Neutrophil (primary cell): Measurements from ENCODE around the gene SAMHD1.

Experiments used
- H3K27ac ChIP-seq: fragments of 200-600 bp; sonication (generic); 2 replicates; pipeline ENCODE4 v1.5.1; 2016; ENCODE audit warnings: mild to moderate bottlenecking, moderate library complexity
- H3K27me3 ChIP-seq: fragments of 200-600 bp; sonication (generic); 2 replicates; pipeline ENCODE4 v1.6.0; 2016; ENCODE audit warnings: mild to moderate bottlenecking
- H3K36me3 ChIP-seq: fragments of 200-600 bp; sonication (generic); 2 replicates; pipeline ENCODE4 v1.5.1; 2017
- H3K4me1 ChIP-seq, 2 experiments: fragments of 200-600 bp in 1 of 2; sonication (generic) in 1 of 2; 1 replicate in 1 of 2; 2 replicates in 1 of 2; pipeline versions ENCODE4 v1.5.1 to v1.6.1; 2013 to 2016; ENCODE audit warnings: low read depth in 1 of 2, low read length in 1 of 2, mild to moderate bottlenecking in 1 of 2, moderate library complexity in 1 of 2; ENCODE audit not compliant: control insufficient read depth in 1 of 2, insufficient read depth in 1 of 2
- H3K4me3 ChIP-seq, 2 experiments: fragments of 200-600 bp in 1 of 2; sonication (generic) in 1 of 2; 1 replicate in 1 of 2; 2 replicates in 1 of 2; pipeline ENCODE4 v1.5.1; 2013 to 2016; ENCODE audit warnings: low read depth in 1 of 2, low read length in 1 of 2, mild to moderate bottlenecking in 1 of 2, moderate library complexity in 1 of 2
- H3K9me3 ChIP-seq: fragments of 200-600 bp; sonication (generic); 2 replicates; pipeline ENCODE4 v1.5.1; 2016
- TF ChIP-seq, protein P1 (sequence below): fragments of 200-600 bp; sonication (generic); IDR thresholded peaks from 2 replicates; pipeline ENCODE4 v1.5.1; 2016; ENCODE audit warnings: antibody characterized with exemption

Gene SAMHD1

DNA sequence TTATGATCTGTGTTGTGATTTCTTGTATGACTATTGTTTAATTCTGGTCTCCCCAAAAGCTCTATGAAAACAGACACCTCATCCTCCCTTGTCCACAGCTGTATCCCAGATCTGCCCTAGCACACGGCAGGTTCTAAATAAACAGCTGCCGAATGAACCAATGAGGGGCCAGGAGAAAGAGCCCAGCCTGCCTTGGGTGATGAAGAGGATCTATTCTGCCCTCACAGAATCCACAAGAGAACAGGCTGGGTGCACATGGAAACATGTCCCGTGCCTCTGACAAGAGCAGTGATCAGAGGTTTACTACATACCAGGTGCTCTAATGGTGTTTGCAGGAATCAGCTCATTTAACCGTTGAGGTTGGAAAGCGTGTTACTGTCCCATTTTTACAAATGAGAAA is 91.2 kb downstream of the SAMHD1 start:
- Histone ChIP-seq H3K27ac (no peak overlapping the region), H3K9me3 (no peaks in the 10 kb centered on the region), H3K27me3 (peaks cover 51% of the 10 kb centered on the region), H3K36me3 (no peaks in the 10 kb centered on the region), H3K4me3 (no peak overlapping the region), H3K4me1 (peaks cover 8 to 9% of the 10 kb centered on the region in 2 experiments)
- TF ChIP-seq, protein P1, sequence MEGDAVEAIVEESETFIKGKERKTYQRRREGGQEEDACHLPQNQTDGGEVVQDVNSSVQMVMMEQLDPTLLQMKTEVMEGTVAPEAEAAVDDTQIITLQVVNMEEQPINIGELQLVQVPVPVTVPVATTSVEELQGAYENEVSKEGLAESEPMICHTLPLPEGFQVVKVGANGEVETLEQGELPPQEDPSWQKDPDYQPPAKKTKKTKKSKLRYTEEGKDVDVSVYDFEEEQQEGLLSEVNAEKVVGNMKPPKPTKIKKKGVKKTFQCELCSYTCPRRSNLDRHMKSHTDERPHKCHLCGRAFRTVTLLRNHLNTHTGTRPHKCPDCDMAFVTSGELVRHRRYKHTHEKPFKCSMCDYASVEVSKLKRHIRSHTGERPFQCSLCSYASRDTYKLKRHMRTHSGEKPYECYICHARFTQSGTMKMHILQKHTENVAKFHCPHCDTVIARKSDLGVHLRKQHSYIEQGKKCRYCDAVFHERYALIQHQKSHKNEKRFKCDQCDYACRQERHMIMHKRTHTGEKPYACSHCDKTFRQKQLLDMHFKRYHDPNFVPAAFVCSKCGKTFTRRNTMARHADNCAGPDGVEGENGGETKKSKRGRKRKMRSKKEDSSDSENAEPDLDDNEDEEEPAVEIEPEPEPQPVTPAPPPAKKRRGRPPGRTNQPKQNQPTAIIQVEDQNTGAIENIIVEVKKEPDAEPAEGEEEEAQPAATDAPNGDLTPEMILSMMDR, result no peak

DNA sequence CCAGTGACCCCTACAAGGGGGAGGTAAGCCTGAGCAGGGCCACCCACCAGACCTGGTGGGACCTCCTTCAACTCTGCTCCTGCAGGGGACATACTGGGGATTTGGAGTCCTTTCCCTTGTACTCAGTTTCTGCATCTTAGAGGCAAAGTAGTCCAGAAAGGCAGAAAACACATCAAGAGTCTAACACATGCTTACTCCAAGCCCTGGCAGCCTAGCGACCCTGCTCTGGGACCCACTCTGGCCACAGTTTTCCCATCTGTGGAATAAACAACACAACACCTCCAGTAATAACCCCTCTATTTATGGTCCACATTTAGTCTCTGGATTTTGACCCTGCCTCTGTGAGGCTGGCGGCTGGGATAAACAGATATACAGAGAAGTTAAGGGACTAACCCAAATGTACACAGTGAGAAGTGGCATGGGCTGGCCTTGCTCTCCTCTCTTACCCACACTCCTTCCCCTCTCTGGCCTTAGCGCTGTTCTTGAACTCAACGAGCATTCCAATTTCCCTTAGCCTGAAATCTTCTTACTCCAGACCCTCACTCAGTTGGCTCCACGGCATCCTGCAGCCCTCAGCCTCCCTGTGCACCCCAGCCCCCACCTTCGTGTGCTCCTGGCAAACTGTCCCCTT is 91.7 kb downstream of the SAMHD1 start:
- H3K9me3 ChIP-seq, result no peaks in the 10 kb centered on the region
- peaks cover 8 to 9% of the 10 kb centered on the region in 2 experiments for H3K4me1 ChIP-seq
- TF ChIP-seq, protein P1, result no peak
- H3K27ac ChIP-seq, result no peak overlapping the region
- no peaks in the 10 kb centered on the region for H3K36me3 ChIP-seq
- peaks cover 46% of the 10 kb centered on the region for H3K27me3 ChIP-seq
- no peak overlapping the region for H3K4me3 ChIP-seq

DNA sequence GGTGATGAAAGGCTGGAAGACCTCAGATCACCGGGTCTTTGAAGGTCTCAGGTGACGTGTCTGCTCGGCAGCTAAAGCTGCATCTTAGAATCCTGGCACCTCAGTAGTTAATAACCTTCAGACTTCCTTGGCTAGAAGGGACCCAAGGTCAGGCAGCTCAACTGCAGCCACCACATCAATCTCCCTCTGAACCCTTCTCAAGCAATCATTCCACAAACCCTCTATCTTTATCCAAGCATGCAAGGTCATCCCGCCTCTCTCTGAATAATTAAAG is 92.3 kb downstream of the SAMHD1 start:
- Histone ChIP-seq H3K4me3 (no peak overlapping the region), H3K27ac (no peak overlapping the region), H3K36me3 (no peaks in the 10 kb centered on the region), H3K9me3 (no peaks in the 10 kb centered on the region), H3K4me1 (peaks cover 6 to 8% of the 10 kb centered on the region in 2 experiments), H3K27me3 (peaks cover 40% of the 10 kb centered on the region)
- TF ChIP-seq, protein P1, result no peak

DNA sequence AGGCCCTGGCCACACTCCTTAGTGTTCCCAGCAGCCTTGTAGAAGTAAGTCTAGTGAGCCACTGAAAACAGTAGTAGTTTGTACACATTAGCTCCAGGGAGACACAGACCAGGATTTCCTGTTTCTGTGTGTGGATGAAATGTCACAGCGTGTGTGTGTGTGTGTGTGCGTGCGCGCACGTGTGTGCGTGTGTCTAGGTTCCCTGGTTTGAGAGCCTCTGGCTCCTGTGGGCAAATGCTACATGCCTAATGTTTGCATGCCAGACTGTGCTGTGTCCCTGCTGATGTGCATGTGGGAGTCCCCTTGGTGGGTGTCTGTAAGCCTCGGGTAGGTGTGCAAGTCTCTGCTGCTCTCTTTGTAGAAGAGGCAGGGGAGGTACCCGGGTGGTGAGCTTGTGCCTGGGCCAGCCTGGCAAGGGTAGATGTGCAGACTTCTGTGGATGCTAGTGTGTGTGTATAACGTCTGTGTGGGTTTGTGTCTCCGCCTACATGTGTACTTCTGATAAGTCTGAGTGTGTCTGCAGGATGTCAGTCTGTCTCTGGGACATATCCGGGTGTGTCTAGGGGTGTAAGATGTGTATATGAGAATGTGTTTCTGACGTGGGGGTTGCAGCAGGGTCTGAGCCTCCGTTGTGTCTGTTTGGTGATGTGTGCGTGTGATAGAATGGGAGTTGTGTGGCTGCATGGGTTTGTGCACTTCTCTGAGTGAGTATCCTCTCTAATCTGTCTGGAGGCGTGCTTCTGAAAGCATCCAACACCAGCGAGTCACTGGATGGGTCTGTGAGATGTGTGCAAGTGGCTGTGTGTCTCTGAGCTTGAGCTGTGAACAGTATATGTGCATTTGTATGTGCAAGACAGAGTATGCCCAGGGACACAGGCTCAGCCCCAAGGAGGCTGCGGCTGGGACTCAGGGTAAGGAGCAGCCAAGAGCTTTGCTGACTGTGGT is 94.5 kb downstream of the SAMHD1 start:
- no peaks in the 10 kb centered on the region for H3K9me3 ChIP-seq
- H3K4me3 ChIP-seq, result no peak overlapping the region
- H3K27ac ChIP-seq, result no peak overlapping the region
- H3K27me3 ChIP-seq, result peaks cover 18% of the 10 kb centered on the region
- H3K36me3 ChIP-seq, result no peaks in the 10 kb centered on the region
- TF ChIP-seq, protein P1, result no peak
- H3K4me1 ChIP-seq, result peaks cover 0 to 3% of the 10 kb centered on the region in 2 experiments

DNA sequence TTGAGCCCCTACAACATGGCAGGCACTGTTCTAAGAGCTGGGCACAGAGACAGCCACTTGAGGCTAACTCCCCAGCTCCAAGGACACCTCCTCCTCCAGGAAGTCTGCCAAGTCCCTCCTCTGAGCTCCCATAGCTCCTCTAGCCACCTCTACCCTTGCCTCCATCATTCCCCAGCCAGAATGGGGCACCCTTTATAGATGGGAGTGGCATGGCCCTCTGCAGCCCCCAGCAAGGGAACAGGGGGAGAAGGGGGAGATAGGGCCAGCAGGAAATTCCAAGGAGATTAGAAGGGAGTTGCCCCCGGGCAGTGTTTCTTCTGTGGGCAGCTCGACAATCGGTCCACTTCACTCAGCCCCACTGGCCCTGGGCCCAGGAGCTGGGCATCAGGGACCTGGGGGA is 95.3 kb downstream of the SAMHD1 start:
- H3K36me3 ChIP-seq, result no peaks in the 10 kb centered on the region
- no peak overlapping the region for H3K4me3 ChIP-seq
- TF ChIP-seq, protein P1, result no peak
- H3K4me1 ChIP-seq, result peaks cover 0 to 3% of the 10 kb centered on the region in 2 experiments
- H3K27ac ChIP-seq, result no peak overlapping the region
- H3K27me3 ChIP-seq, result peaks cover 11% of the 10 kb centered on the region
- H3K9me3 ChIP-seq, result no peaks in the 10 kb centered on the region
